Measurements from ENCODE around the gene ZNF74.

Gene ZNF74

DNA sequence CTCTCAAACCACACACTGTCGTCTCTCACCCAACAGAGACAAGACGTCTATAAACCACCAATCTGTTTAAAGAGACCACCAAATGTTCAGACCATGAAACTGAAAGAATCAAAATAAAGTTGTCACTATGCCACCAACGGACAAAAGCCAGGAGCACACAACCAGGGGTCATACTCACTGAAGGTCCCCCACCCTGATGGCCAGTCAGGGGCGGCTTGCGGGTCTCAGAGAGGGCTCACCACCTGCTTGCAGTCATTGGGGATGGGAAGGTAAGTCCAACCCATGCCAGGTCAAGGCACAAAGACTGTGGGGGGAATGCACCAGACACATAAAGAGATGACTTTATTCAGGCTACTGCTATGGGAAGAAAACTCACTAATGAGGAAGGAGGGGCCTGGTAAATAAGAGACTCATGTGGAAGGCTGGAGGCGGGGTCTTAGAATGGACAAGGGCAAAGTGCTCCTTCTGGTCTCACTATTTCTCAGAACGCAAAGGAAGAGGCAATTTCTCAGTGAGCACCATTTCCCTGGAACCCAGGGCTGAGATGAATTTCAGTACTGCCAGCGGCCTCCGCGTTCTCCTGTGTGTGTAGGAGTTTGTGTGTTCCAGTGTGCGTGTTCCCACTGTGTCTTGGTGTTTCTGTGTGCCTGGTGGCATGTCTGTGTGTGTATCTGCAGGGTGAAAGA is 26.3 kb downstream of the ZNF74 start:
- DNase-seq (ENCODE audit: low spot score), result no peak

DNA sequence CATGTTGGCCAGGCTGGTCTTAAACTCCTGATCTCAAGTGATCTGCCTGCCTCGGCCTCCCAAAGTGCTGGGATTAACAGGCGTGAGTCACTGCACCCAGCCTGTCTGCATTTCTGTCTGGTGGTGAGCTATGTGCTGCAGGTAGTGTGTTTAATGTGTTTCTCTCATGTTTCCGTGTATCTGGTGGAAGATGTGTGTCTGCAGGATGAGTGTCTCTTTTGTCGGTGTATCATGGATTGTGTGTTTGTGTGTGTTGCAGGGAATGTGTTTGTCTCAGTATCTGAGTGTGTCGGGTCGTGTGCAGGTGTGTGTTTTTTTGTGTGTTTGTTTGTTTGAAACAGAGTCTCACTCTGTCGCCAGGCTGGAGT is 27.5 kb downstream of the ZNF74 start:
- DNase-seq (ENCODE audit: low spot score), result no peak

DNA sequence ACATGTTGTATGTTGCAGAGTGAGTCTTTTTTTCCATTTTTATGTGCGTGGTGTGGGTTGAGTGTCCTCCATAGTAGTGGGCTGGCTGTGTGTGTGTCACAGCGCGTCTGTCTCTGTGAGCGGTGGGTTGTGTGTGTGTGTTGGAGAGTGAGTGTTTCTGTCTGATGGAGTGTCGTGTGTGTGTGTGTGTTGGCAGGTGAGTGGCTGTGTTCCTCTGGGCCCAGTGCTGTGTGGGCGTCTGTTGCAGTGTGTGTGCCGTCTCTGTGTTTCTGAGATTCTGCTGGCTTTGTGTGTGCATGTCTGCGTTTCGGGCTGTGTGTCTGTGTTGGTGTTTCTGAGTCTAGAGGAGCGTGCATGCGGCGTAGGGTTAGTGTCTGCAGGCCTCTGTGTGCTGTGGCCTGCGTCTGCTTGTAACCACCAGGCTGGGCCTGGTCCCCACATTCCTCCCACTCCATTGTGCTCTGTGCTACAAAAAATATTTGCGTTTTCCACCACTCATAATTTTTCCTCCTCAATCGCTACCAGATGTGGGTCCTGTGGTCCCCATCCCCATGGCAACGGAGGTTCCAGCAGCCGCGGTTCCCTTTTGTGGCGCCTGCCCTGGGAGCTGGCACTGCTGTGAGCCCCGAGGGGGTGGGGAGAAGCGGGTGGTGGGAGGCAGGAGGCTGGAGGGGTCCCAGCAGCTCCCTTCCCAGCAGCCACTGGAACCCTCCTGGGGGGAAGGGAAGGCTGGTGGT is 28.5 kb downstream of the ZNF74 start:
- no peak for DNase-seq (ENCODE audit: low spot score)

DNA sequence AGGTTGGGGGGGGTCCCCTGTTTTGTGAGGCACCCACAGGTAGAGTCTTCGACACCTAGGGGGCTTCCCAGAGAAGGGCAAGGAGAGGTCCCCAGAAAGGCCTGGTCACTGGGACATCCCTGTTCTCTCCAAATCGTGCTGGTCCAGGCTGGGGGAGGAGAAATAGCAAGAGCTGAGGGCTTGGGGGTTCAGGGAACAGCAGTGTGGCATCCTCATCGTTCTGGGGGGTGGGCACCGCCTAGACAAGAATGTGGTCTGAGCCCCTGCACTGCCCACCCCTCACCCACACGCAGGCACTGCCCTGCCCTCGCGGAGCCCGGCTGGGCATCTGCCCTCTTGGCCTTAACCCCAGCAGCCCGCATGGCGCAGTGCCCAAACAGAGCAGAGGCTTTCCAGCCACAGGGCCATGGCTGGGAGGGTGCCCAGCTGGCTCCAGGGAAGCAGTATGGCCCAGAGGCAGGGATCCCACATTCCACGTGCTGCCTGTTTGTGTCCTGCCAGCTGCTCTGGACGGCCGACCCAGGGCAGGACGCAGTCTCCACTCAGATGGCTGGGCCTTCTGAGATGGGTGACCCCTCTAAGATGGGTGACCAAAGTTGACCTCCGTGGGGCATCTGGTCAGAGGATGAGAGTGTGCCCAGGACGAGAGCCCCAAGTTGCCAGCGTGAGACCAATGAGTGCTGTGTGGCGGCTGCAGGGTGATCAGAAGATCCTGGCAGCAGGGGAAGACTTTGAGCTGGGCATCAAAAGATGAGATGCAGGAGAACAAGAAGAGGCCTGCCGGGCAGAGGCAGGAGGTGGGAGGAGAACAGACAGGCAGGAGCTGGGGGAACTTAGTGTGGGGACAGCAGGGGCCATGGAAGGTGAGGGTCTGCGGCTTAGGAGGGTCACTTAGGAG is 29.3 kb downstream of the ZNF74 start:
- DNase-seq (ENCODE audit: low spot score), result no peak

DNA sequence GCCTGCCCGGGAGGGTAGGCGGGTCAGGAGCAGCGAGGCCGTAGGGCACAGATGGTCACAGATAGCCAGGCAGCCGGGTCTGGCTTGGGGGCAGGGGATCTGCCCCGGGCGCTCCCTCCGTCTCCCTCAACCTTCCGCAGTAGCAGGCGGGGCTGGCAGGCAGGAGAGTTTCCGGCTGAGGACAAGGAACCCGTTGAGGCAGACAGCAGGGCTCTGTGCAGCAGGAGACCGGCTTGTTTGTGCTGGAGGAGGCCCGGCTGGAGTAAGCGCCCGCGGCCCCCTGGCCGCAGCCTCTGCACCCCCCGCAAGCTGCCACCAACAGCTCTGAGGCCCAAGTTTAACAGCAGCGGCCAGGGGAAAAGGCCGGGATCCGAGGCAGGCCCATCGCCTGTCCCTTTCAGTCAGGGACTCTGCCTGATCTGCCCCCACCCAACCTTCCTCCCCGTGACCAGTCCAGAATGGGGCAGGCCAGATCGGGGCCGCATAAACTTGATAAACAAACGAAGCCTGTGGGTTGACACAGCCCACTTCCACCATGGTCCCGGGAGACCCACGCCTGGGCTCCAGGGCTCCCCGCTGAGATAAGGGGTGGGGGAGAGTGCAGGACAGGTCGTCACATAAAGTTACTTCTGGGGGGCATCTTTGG is 30.1 kb downstream of the ZNF74 start:
- no peak for DNase-seq (ENCODE audit: low spot score)

DNA sequence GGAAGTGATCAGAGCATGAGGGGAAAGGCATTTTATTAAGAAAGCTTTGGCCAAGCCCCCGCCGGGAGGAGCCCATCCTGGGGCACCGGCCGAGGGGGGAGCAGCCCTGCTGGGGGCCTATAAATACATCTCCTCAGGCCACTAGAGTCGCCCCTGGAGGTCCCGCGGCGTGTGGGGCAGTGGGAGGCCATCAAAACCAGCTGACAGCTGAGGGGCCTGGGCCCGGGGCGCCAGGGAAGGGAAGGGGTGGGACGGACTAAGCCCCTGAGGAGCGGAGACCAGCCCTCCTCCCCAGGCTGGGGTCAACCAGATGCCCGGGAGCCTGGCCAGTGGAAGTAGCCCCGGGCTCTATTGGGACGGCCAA is 30.6 kb downstream of the ZNF74 start:
- DNase-seq (ENCODE audit: low spot score), result no peak

DNA sequence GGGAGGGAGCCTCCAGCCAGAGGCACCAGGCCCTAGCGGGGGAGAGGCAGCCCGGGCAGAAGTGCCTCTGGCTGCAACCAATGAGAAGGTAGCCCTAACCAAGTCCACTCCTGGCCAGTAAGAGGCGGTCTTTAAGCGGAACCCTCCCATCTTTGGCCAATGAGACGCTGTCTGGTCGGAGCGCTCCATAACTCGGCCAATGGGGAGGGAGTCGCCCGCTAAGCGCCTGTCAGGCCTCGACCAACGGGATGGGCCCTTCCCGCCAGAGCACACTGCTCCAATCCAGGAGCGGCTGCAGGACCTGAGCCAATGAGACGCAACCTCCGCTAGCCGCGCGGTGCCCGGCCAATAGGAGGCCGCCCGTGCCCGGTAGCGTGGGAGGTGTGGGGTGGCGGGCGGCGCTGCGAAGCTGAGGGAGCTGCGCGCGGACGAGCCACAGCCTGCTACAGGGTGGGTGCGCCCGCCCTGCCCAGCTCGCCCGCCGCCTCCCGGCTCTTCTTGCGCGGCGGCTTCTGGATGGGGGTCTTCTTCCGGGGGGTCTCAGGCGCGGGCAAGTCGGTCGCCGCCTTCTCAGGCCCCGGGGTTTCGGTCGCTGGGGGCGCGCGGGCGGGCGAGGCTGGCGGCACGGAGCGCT is 31.1 kb downstream of the ZNF74 start:
- DNase-seq (ENCODE audit: low spot score), result no peak

DNA sequence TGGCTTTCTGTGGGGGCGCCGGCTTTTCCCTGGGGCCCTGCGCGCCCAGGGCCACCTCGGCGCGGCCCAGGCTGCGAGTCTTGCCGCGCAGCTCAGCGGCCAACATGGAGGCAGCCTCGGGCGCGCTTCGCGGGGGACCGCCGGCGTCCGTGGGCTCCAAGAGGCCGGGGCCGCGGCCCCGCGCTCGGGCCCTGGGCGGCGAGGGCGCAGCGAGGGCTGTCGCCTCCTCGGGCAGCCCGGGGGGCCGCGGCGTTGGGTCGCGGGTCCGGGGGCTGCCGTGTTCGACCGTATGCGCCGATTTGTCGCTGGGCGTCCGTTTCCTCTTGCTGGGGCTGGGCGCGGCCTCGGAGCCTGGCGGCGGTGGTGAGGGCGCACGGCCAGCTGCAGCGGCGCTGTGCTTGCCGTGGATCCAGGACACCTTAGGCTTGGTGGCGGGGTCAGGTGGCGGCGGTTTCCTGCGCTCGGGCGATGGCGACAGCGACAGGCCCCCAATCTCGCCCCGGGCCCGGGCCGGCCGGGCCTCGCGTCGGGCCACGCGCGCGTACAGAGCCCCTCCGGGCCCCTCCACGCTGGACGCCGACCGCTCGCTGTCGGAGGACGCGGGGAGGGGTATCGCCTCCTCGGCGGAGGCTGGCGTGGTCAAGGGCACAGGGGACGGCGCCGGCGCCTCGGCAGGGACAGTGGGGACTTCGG is 31.8 kb downstream of the ZNF74 start:
- no peak for DNase-seq (ENCODE audit: low spot score)

DNA sequence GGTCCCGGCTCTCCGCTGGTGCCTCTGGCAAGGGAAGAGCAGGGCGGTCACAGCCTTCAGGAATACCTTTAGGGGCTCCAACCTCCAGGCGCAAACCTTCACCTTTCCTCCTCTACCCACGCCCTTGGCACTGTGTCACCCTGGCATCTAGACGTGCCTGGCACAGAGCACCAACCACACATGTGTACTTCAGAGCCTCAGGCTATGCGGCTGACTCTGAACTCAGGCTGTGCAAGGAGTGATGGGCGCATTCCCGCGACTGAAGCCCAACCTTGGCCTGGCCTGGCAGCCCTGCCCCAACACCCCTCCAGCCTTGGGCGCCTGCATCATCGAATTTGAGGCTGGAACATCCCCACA is 32.3 kb downstream of the ZNF74 start:
- no peak for DNase-seq (ENCODE audit: low spot score)

DNA sequence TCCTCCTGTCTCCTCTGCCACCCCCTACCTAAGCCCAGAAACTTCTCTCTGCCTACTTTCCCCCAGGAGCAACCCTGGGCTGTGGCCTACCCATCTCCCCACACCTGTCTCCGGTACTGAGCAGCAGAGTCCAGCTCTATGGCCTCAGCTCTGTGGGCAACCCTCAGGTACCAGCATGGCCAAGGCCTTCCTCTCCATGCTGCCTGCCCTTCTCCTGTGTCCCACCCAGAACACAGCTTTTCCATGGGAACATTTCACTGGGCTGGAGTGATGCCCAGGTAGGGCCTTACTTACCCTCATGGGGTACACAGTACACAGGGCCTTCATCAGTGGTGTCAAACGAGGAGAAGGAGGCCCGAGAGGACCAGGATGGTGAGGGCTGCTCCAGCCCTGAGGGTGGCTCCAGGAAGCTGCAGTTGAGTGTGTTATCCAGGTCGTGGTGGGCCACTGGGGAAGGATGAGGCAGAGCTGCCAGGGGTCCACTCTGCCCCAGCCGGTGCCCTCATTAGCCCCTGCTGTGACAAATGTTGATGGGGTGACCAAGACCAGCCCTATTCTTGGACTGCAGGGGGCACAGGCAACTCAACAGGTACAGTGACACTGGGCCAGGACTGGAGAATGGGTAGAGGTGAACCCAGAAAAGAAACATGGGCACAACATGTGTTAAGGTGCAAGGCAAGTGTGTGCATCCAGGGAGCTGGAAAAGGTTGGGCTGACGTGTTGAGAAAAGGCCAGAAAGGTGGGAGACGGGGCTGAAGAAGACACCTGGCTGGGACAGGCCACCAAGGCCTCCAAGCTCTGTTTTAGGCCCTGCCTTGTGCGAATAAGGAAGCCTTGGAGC is 33.4 kb downstream of the ZNF74 start:
- DNase-seq (ENCODE audit: low spot score), result no peak

DNA sequence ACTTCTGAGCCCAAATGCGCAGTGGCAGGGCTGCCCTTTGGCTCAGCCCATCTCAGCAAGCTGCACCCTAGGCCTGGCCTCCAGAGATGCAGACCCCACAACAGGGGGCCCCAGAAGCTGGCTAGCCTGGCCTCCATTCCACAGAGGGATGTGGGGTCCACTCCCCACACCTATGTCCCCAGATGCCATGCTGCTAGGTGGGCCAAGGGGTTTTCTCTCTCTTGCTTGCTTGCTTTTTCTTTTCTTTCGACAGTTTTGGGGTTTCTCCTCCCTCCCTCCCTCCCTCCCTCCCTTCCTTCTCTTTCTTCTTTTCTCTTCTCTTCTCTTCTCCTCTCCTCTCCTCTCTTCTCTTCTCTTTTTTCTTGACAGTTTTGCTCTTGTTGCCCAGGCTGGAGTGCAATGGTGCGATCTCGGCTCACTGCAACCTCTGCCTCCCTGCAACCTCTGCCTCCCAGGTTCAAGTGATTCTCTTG is 34.0 kb downstream of the ZNF74 start:
- DNase-seq (ENCODE audit: low spot score), result no peak

DNA sequence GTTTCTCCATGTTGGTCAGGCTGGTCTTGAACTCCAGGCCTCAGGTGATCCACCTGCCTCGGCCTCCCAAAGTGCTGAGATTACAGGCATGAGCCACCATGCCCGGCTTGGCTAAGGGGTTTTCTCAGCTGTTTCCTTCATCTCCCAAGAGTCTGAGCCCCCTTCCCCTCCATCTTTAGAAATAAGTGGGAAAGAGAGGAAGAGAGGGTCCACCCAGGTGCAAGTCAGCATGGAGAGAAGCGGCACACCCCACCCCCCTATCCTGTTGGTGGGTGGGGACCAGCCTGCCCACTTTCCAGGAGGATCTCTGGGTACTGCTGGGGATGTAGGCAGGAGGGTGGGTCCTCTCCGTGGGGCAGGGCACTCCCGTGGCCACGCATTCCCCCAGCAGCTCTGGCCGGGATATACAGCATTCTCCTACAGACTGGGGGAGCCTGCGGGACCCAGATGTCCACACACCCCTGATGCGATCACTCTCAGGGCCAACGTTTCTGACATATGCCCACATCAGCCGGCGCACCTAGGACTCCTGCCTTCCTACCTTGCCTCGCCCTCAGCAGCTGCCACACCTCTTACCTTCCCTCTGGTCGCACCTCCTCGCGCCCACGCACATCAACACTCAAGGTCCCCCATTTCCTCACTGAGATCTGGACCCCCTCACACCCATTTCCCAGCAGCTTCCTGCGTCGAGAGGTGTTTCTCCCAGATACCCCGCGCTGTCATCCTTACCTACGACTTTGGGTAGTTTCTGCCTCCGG is 34.7 kb downstream of the ZNF74 start:
- peak; percentile 16 for DNase-seq (ENCODE audit: low spot score)

DNA sequence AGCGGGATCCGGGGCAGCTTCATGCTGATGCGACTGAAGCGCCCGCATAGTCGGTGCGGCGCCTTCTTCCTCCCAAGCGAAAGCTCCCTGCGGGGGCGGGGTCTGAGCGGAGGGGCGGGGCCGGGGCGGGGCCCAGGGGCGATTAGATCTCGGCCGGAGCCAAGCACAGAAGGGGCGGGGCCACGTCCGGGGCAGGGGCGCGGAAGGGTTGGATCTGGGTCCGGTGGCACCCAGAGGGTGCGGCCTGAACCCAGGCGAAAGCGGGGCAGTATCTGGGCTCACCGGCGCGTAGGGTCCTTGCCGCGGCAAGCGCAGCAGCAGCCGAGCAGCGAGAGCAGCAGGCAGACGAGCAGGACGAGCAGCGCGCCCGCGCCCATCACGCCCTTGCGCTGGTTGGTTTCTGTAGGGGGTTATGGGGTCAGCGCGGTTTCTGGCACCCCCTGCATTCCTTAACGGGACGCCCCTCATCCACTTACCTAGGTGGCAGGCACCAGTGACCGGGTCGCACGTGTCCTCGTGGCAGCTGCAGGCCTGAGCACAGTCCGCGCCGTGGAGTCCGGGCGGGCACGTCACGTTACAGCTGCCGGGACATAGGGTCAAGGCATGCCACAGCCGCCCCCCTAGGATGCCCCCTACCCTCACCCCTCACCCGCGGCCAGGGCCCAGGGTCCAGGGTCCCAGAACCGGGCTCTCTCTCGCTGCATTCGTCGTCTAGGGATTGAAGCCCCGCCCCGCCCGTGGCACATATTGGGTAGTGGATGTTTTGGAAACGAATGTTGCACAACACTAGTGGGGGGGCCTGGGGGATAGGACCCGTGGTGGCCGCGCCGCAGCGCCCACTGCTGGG is 35.5 kb downstream of the ZNF74 start:
- peak; percentile 57 for DNase-seq (ENCODE audit: low spot score)

DNA sequence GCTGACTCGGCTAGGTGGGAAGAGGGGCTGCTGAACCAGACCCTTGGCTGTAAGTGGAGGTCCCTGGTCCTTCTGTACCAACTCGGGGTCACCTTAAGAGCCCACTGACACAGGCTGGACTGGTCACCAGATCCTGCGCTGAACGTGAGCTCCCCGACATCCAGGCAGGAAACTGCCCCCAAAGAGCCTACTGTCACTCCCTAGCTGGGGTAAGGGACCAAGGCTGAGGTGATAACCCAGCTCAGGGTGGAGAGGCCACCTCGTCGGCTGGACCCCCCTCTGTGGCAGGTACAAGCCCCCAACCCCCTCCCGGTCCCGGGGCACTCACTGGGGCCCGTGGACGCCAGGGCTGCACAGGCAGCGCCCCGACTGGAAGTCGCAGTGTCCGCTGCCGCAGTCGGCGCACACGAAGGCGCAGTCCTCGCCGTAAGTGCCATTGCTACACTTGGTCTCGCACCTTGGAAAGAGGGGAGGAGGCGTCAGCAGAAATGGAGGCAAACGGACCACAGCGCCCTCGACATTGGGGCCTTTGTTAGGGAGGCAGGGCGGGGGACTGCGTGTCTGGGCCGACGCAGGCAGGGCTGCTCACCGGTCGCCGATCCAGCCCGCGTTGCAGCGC is 36.3 kb downstream of the ZNF74 start:
- no peak for DNase-seq (ENCODE audit: low spot score)

DNA sequence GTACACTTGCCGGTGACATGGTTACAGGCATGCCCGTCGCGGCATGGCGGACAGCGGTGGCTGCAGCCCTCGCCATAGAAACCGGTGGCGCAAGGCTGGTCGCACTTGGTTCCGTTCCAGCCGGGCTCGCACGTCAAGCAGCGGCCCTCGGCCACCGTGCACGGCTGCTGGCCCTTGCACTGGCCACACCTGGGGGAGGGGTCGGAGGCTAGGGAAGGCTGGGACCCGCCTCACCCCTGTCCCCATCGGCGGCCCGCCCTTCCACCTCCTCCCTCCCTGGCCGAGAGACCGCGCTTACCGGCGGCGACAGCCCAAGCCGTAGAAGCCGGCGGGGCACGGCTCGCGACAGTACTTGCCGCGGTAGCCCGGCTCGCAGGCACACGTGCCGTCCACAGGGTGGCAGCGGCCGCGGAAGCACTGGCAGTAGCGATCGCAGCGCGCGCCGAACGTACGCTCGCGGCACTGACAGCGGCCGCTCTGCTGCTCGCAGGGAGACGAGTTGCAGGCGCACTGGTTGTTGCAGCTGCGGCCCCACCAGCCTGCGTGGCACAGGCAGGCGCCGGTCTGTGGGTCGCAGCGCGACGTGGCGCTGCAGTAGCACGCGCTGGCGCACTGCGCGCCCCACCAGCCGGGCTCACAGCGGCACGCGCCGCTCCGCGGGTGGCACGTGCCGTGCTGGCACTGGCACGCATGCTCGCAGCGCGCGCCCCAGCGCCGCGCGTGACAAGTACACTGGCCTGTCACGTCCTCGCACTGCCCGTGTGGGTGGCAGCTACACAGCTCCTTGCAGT is 37.0 kb downstream of the ZNF74 start:
- DNase-seq (ENCODE audit: low spot score), result peak; percentile 78

DNA sequence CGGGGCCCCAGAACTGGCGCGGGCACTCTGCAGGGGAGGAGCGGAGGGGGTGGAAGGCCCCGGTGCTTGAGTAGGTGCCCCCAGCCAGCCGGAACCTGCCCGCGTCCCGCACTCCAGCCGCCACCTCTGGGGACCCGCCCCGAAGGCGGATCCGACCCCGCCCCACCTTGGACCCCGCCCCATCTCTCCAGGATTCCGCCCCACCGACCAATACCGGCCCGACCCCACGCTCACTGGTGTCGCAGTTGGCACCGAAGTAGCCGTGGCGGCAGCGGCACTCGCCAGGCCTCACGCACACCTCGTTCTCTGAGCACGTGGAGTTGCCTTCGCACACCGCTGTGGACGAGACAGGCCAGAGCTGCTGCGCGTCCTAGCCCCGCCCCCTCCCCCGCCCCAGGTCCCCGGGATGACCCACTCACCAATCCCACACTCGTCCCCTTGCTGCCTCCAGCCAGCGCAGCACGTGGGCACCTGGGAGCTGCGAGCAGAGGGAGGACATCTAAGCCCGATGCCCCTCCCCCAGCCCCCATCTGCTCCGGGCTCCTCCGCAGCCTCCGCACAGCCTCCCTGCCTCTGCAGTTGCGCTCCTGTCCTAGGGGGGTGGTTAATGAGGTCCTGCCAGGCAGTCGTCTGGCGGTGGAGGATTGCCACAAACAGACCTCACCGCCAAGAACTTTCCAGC is 37.7 kb downstream of the ZNF74 start:
- no peak for DNase-seq (ENCODE audit: low spot score)

DNA sequence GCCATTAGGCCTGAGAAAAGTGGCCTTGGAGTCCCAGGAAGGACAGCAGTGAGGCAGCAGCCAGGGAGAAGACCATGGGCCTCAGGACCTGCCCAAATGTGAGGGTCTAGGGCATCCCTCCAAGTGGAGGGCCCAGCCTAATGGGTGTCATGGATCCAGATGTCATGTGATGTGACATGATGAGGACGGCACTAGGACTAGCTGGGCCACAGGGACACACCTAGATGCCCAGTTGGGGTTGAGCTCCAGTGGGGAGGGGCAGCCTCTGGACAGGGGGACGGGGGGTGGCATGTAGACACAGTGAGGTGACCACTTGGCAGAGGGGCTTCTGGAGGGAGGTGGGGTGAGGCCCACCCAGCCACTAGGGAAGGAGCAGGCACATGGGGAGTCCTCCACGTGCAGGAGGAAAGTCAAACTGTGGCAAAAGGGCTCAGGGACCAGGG is 38.3 kb downstream of the ZNF74 start:
- DNase-seq (ENCODE audit: low spot score), result no peak
